B cell (primary cell): ENCODE results near the gene PGF. TPM values are rescaled to one million over a fixed set of nuclear protein-coding genes. Genes with fewer than 3 reads are reported as not detected.

ENCODE experiments used
- ATAC-seq: fragments of 200-7000 bp; cut with Tn5 transposase; one replicate; pipeline ENCODE4 v1.10.0; 2021; ENCODE audit warnings: low read depth, mild to moderate bottlenecking, moderate number of reproducible peaks, moderate library complexity
- CTCF ChIA-PET: fragments of 350-600 bp; sonication (Branson Sonifier 250); formaldehyde crosslinking; loops from one replicate; lab custom pipeline; 2021; ENCODE audit warnings: antibody characterized with exemption, inconsistent platforms; lab: Charles Lee
- POLR2A ChIA-PET: fragments of 350-600 bp; sonication (Branson Sonifier 250); formaldehyde crosslinking; loops from one replicate; lab custom pipeline; 2021; ENCODE audit warnings: antibody characterized with exemption; lab: Charles Lee
- DNase-seq: peaks from one replicate; pipeline ENCODE4 v3.0.0; 2013
- H2AFZ ChIP-seq: 2 replicates; pipeline ENCODE4 v1.6.1; 2012; ENCODE audit warnings: mild to moderate bottlenecking, low read depth, low read length; ENCODE audit not compliant: insufficient read depth, poor library complexity, severe bottlenecking
- H3K27ac ChIP-seq, 2 donors: 1 replicate in 1 of 2; 2 replicates in 1 of 2; pipeline ENCODE4 v1.5.1; 2012 to 2013; ENCODE audit warnings: low read length in 2 of 2, mild to moderate bottlenecking in 2 of 2, moderate library complexity in 1 of 2
- H3K27me3 ChIP-seq, 4 experiments: fragments of 200-600 bp in 1 of 4; sonication (generic) in 1 of 4; replicated peaks in 1 of 4; 1 replicate in 2 of 4; 2 replicates in 2 of 4; pipeline versions ENCODE4 v1.6.1 to v1.7.0; 2013 to 2016; ENCODE audit warnings: low read length in 3 of 4, mild to moderate bottlenecking in 2 of 4, mixed read lengths in 1 of 4, moderate library complexity in 1 of 4; ENCODE audit not compliant: insufficient read depth in 4 of 4, control insufficient read depth in 3 of 4; ENCODE audit errors: control extremely low read depth in 1 of 4
- H3K36me3 ChIP-seq, 2 experiments: replicated peaks in 1 of 2; 1 replicate in 1 of 2; 2 replicates in 1 of 2; pipeline versions ENCODE4 v1.6.1 to v1.7.1; 2013; ENCODE audit warnings: low read length in 1 of 2; ENCODE audit not compliant: insufficient read depth in 2 of 2, control insufficient read depth in 1 of 2; ENCODE audit errors: control extremely low read depth in 1 of 2, extremely low read depth in 1 of 2
- H3K4me1 ChIP-seq, 2 donors: fragments of 200-600 bp in 1 of 2; sonication (generic) in 1 of 2; 1 replicate in 1 of 2; 2 replicates in 1 of 2; pipeline versions ENCODE4 v1.5.1 to v1.6.1; 2013 to 2017; ENCODE audit warnings: low read length in 2 of 2; ENCODE audit not compliant: control insufficient read depth in 2 of 2, insufficient read depth in 2 of 2
- H3K4me2 ChIP-seq: replicated peaks from 2 replicates; pipeline ENCODE3; 2012; ENCODE audit warnings: mild to moderate bottlenecking, low read depth, low read length; ENCODE audit not compliant: poor library complexity, severe bottlenecking
- H3K4me3 ChIP-seq, 5 experiments: fragments of 200-600 bp in 1 of 5; sonication (generic) in 1 of 5; 1 replicate in 3 of 5; 2 replicates in 2 of 5; pipeline versions ENCODE4 v1.5.1 to v1.7.0; 2011 to 2016; ENCODE audit warnings: low read length in 4 of 5, mild to moderate bottlenecking in 4 of 5, low read depth in 2 of 5, control low read depth in 1 of 5, moderate library complexity in 1 of 5; ENCODE audit not compliant: insufficient read depth in 1 of 5; ENCODE audit errors: control extremely low read depth in 1 of 5, extremely low read depth in 1 of 5
- H3K79me2 ChIP-seq: fragments of 200-600 bp; sonication (generic); one replicate; pipeline ENCODE4 v1.6.0; 2016; ENCODE audit warnings: low read length; ENCODE audit not compliant: control insufficient read depth, insufficient read depth
- H3K9ac ChIP-seq: fragments of 200-600 bp; sonication (generic); 2 replicates; pipeline ENCODE4 v1.6.1; 2017; ENCODE audit warnings: mild to moderate bottlenecking, low read length, moderate library complexity
- H3K9me3 ChIP-seq, 3 donors: one replicate each; pipeline versions ENCODE4 v1.6.1 to v1.7.1; 2013; ENCODE audit warnings: low read length in 2 of 3; ENCODE audit not compliant: control insufficient read depth in 2 of 3, insufficient read depth in 1 of 3; ENCODE audit errors: control extremely low read depth in 1 of 3
- H4K20me1 ChIP-seq: 2 replicates; pipeline ENCODE4 v1.6.0; 2012; ENCODE audit warnings: mild to moderate bottlenecking, low read length; ENCODE audit not compliant: insufficient read depth, control insufficient read depth, poor library complexity, severe bottlenecking
- H3K27ac Mint-ChIP-seq: one replicate; pipeline ENCODE4 v1.8.0; 2021; ENCODE audit warnings: mixed read lengths
- H3K27me3 Mint-ChIP-seq: one replicate; pipeline ENCODE4 v1.8.0; 2021; ENCODE audit warnings: mixed read lengths
- H3K4me1 Mint-ChIP-seq: one replicate; pipeline ENCODE4 v1.8.0; 2021; ENCODE audit warnings: mixed read lengths
- H3K4me3 Mint-ChIP-seq: one replicate; pipeline ENCODE4 v1.8.0; 2021; ENCODE audit warnings: mixed read lengths
- H3K9me3 Mint-ChIP-seq: one replicate; pipeline ENCODE4 v1.8.0; 2022; ENCODE audit warnings: mixed read lengths; ENCODE audit not compliant: insufficient read depth
- EZH2 ChIP-seq: IDR thresholded peaks from 2 replicates; pipeline ENCODE4 v1.6.1; 2012; ENCODE audit warnings: borderline replicate concordance, low read depth, mild to moderate bottlenecking, moderate library complexity, low read length; ENCODE audit not compliant: insufficient read depth, poor library complexity, severe bottlenecking
- WGBS: methylation state at CpG from one replicate; pipeline ENCODE4 v1.1.5; 2013; ENCODE audit warnings: missing lambda C conversion rate; ENCODE audit not compliant: insufficient coverage; 5-methylcytosine and 5-hydroxymethylcytosine counted together
- intact Hi-C: fragments of 100-400 bp; cut with micrococcal nuclease; formaldehyde crosslinking; loops from one replicate; pipeline ENCODE4 v1.10.0; 2022
- polyA plus RNA-seq: library from polyadenylated mRNA; depleted of rRNA; stranded (reverse); fragments of >200 nt; gene quantifications from 2 replicates; pipeline ENCODE4 v1.2.3, GENCODE V29; 2012
- total RNA-seq, 2 donors: library from RNA; stranded (reverse); fragments of 120-200 nt in 1 of 2; gene quantifications; 1 replicate in 1 of 2; 2 replicates in 1 of 2; pipeline versions ENCODE4 v1.2.3 to v1.2.4, GENCODE V29; 2013 to 2022
- TF ChIP-seq, protein P1 (sequence below): fragments of 200-600 bp; IDR thresholded peaks from one replicate; pipeline ENCODE4 v1.8.0; 2022; ENCODE audit warnings: antibody characterized with exemption, mild to moderate bottlenecking

Gene PGF
- total and polyA plus RNA-seq, 2 donors (not counting 1 experiment from before 2014, with no cell fraction given) = 0.07 to 0.47 TPM

- H3K4me2 ChIP-seq = no peak overlapping the region
- 89% methylated on average over 17 of the region's 17 CpGs for WGBS
- no peak overlapping the region for H2AFZ ChIP-seq
- Mint-ChIP-seq H3K4me1 (peaks cover 12% of the 10 kb centered on the region), H3K27ac (no peak overlapping the region), H3K4me3 (no peak overlapping the region), H3K27me3 (peaks cover 8% of the 10 kb centered on the region), H3K9me3 (no peaks in the 10 kb centered on the region)
- ChIA-PET CTCF (interaction anchor here (0.5 to 1.6 kb wide), 3 partner anchors 8 to 364 kb away, joined by 3 to 6 read pairs (median 3); no protein-coding TSS in a partner anchor), POLR2A (no interaction called here)
- H3K27ac ChIP-seq = no peak overlapping the region
- H3K36me3 ChIP-seq = no peaks in the 10 kb centered on the region
- H3K4me3 ChIP-seq = no peak overlapping the region
- H3K79me2 ChIP-seq = no peaks in the 10 kb centered on the region
- H3K9me3 ChIP-seq = peaks cover 0 to 4% (median 0%) of the 10 kb centered on the region in 3 donors
- H3K9ac ChIP-seq = no peak overlapping the region
- H3K27me3 ChIP-seq = peaks cover 0 to 24% (median 4%) of the 10 kb centered on the region in 4 experiments
- no peak for TF ChIP-seq EZH2
- TF ChIP-seq, protein P1, sequence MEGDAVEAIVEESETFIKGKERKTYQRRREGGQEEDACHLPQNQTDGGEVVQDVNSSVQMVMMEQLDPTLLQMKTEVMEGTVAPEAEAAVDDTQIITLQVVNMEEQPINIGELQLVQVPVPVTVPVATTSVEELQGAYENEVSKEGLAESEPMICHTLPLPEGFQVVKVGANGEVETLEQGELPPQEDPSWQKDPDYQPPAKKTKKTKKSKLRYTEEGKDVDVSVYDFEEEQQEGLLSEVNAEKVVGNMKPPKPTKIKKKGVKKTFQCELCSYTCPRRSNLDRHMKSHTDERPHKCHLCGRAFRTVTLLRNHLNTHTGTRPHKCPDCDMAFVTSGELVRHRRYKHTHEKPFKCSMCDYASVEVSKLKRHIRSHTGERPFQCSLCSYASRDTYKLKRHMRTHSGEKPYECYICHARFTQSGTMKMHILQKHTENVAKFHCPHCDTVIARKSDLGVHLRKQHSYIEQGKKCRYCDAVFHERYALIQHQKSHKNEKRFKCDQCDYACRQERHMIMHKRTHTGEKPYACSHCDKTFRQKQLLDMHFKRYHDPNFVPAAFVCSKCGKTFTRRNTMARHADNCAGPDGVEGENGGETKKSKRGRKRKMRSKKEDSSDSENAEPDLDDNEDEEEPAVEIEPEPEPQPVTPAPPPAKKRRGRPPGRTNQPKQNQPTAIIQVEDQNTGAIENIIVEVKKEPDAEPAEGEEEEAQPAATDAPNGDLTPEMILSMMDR = no peak
- H4K20me1 ChIP-seq = no peaks in the 10 kb centered on the region
- peaks cover 13 to 20% of the 10 kb centered on the region in 2 donors for H3K4me1 ChIP-seq
- ATAC-seq (no peak), DNase-seq (no peak)
- intact Hi-C loops = loop anchor here (10.0 kb wide), 1 partner anchor 355 kb away; no protein-coding TSS in a partner anchor
Measured at GRCh38 chr14:74949859-74950573, 5.4 kb downstream of the PGF start.

- peaks cover 8% of the 10 kb centered on the region for H3K27me3 Mint-ChIP-seq
- Histone ChIP-seq H3K9me3 (peaks cover 0 to 3% (median 0%) of the 10 kb centered on the region in 3 donors), H2AFZ (no peak overlapping the region), H4K20me1 (no peaks in the 10 kb centered on the region), H3K79me2 (no peaks in the 10 kb centered on the region), H3K4me2 (no peak overlapping the region), H3K4me1 (peaks cover 11 to 14% of the 10 kb centered on the region in 2 donors), H3K27ac (no peak overlapping the region), H3K9ac (no peak overlapping the region), H3K36me3 (no peaks in the 10 kb centered on the region), H3K27me3 (peaks cover 0 to 16% (median 1%) of the 10 kb centered on the region in 4 experiments), H3K4me3 (no peak overlapping the region)
- DNase-seq (no peak), ATAC-seq (no peak)
- no peak overlapping the region for H3K27ac Mint-ChIP-seq
- H3K4me1 Mint-ChIP-seq = peaks cover 12% of the 10 kb centered on the region
- no peak for TF ChIP-seq EZH2
- TF ChIP-seq, protein P1 = no peak
- intact Hi-C loops = loop anchor here (10.0 kb wide), 1 partner anchor 356 kb away; no protein-coding TSS in a partner anchor
- no peaks in the 10 kb centered on the region for H3K9me3 Mint-ChIP-seq
- H3K4me3 Mint-ChIP-seq = no peak overlapping the region
- 94% methylated on average over 16 of the region's 16 CpGs for WGBS
- ChIA-PET POLR2A (no interaction called here), CTCF (interaction anchor here (0.5 to 6.7 kb wide), 3 partner anchors 88 to 365 kb away, joined by 3 to 71 read pairs (median 47); no protein-coding TSS in a partner anchor)
Measured at GRCh38 chr14:74949191-74949601, 6.2 kb downstream of the PGF start.
